NCI-H82 (cell line): ENCODE data around the gene SLC25A18.

Experiments used
- DNase-seq: peaks from one replicate; lab custom pipeline; 2025; lab: John Stamatoyannopoulos, UW

The SLC25A18 gene

DNA sequence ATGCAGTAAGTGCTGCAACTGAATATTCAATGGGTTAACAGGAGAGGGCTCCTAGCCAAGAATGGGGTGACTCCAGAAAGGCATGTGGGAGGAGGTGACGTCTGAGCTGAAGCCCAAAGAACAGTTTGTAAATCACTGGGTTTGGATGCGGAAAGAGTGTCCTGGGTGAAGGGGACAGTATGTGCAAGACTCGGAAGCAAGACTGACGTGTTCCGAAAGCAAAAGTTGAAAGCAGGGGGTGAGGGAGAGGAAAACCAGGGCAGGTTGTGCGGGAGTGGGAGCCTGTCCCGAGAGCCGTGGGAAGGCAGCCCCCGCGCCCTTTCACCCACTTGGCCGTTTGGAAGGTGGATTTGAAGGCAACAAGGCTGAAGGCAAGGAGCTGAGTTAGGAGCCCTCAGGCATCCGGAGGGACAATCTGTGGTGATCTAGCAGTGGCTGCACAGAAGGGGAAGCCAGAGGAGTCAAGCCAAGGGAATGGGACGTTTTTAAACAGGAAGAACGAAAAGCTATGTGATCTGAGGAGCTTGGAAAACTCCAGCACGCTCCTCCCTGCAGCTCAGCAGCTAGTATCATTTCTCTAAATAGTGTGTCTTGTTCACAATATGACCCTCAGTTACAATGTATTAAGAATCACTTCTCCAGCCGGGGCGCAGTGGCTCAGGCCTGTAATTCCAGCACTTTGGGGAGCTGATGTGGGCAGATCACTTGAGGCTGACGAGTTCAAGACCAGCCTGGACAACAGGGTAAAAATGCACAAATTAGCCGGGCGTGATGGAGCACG is 7.7 kb downstream of the SLC25A18 start:
- no peak for DNase-seq

DNA sequence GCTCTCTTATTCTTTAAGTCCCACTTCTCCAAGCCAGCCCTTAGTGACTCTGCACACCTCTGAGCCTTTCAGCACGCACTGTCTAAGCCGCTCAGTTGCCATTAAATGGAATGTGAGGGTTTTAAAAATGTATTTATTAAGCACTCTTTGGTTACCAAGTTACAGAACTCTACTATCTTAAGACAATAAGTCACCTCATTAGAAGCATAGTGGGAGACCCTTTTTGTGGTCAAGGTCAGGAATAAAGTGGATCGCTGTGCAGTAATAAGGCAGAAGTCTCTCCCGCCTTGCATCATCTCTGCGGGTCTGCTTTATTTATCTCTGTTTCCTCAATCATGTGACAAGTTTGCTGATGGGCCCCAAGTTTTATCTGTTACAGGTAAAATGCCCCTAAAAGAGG is 11.9 kb downstream of the SLC25A18 start:
- DNase-seq: no peak

DNA sequence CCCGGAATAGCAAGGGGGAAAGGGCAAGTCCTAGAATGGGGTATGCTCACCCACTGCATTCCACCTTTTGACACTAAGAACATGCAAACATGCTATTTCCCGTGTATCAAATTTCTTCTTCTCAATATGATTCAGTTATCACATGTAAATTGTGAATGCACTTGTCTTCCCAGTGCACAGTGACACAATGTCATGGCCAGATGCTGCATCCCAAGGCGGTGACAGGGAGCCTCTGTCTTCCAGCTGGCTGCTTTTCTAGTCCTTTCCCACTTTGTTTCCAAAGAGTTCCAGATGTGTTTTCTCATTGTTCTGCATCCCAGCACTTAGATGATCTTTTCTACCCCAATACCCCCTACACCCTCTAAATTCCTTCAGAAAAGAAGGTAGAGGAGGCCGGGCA is 12.4 kb downstream of the SLC25A18 start:
- no peak for DNase-seq

DNA sequence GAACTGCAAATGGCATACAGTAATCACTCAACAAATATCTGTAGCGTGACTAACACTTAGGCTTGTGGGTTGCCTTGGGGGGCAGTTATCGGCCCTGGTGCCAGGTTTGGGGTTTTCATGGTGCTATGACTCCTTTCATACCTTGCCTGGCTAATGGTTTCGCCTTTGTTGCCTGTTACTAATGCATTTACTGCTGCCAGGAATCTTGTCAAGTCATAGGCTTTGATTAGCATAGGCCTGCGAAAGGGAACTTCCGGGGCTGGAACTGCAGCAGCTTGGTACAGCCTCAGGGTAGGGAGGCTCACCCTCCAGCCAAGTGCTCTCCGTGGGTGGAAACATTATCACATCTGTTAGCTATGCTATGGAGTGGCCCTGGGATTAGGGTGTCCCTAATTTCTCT is 13.2 kb downstream of the SLC25A18 start:
- DNase-seq: no peak

DNA sequence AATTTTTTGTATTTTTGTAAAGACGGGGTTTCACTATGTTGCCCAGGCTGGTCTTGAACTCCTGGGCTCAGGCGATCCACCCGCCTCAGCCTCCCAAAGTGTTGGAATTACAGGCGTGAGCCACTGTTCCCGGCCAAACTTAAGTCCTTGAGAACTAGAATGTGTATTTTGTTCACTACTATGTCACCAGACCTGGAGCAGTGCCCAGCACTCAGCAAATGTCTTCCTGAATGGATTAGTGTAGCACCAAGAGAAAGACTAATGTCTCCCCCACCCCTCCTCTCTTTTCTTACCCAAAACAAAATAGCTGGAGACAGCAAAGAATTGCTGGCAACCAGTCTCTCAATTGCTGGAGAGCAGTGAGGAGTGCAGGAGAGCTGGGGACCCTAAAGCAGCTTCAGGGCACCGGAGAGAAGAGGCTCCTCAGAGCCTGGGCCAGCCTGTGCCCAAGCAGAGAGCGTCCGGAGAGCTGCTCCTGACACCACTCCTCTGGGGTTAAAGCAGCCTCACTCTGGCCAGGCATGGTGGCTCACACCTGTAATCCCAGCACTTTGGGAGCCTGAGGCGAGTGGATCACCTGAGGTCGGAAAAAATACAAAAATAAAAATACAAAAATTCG is 14.9 kb downstream of the SLC25A18 start:
- peak; percentile 5 for DNase-seq

DNA sequence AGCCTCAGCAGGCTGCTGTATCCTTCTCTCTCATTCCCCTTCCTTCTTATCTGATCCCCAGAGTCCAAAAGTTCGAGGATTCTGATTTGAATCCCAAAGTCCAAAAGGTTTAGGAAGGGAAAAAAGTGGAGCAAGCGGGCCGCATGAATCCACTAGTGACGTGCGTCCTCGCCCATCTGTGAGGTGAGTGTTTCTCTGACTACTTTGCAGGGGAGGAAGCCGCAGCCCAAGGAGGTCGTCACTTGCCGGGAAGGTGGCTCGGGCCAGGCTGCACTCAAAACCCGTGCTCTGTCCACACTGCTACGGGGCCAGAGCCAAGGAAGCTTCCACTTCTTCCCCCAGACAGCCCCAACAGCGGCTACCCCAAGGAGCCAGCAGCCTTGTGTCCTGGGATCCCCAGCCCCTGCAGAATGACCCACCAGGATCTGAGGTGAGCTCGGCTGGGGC is 16.3 kb downstream of the SLC25A18 start:
- no peak for DNase-seq

DNA sequence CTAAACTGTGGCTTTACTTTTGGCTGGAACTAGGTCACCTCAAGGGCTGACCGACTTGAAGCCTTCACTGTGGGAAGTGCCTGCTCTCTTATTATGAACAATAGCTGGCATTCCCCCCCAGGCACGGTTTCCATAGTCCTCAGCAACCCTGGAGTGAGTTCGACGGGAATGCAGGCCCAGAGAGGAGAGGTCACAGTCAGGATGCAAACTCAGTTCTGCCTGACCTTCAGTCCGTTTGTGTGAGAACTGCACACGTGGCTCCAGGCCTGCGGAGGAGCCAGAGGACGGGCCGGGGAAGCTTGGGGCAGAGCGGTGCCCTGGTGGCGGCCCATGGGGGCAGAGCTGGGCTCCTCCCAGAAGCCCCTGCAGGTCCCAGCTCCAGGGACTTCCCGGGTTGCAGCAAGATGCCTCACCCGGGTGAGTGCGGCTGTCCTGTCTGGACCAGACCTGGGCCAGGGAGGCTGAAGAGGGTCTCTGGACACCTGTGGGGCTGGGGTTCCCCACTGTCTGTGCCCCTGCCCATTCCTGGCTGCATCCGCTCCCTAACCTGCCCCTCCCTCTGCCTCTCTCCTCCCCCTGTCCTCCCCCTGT is 17.2 kb downstream of the SLC25A18 start:
- DNase-seq: no peak

DNA sequence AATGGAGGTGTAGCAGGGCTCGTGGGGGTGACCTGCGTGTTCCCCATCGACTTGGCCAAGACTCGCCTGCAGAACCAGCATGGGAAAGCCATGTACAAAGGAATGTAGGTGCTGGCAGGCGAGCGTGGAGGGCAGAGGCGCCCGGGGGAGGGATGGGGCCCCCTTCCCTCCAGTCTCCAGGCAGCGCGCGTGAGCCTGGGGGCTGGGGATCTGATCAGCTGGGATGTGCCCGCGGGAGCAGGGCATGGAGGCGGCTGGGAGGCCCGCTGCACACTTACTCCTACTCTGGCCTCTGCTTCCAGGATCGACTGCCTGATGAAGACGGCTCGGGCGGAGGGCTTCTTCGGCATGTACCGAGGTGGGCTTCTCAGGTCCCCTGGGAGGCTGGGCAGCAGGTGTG is 17.8 kb downstream of the SLC25A18 start:
- no peak for DNase-seq

DNA sequence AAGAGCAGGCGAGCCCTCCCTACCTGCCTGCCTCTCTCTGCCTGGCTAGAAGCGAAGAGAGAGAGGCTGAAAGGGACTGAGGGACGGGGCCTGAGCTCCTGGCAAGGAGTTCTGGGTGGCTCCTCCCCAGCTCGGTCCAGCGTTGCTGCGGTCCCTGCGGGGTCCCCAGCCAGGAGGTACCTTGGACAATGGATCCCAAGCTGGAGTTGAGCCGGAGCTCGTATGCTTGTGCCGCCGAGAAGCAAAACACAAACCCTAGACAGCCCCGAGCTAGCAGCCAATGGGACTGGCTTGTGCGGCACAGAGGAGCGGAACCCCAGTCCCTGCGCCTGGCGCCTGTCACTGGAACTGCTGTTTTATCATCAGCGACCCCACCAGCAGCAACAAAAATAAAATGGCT is 18.3 kb downstream of the SLC25A18 start:
- DNase-seq: no peak

DNA sequence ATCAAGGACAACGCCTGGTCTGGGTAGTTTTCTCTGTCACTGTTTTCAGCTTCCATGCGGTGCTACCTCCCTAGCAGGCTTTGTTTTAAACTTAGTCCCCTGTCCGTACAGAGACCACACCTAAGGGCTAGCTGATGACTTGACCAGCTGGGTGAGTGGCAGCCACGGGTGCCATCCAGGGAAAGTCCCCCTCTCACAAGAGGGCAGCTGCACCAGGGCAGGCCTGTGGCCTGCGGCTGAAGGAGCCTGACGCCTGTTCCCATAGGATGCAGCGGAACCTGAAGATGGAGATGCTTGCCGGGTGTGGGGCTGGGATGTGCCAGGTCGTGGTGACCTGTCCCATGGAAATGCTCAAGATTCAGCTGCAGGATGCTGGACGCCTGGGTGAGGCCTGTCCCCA is 19.9 kb downstream of the SLC25A18 start:
- DNase-seq: no peak

DNA sequence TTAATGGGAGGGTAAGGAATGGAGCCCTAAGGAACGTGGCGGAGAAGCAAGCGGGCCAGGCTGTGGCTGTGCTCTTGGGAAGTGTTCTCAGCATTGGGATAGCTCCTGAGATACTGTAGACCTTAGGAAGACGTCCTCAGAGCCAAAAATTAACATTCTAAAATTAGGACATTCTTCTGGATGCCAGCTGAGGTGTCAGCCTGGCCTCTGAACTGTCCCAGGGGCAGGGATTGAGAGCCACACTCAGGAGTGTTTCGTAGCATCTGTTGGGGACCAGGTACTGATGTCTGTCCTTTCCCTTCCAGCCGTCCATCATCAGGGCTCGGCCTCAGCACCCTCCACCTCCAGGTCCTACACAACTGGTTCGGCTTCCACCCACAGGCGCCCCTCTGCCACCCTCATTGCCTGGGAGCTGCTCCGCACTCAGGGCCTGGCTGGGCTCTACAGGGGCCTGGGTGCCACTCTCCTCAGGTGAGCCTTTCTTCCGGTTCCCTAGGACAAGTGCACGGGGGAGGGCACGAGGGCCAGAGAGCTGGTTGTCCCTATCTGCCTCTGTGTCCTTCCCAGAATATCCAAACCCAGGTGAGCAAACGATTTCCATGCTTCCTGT is 23.6 kb downstream of the SLC25A18 start:
- no peak for DNase-seq

DNA sequence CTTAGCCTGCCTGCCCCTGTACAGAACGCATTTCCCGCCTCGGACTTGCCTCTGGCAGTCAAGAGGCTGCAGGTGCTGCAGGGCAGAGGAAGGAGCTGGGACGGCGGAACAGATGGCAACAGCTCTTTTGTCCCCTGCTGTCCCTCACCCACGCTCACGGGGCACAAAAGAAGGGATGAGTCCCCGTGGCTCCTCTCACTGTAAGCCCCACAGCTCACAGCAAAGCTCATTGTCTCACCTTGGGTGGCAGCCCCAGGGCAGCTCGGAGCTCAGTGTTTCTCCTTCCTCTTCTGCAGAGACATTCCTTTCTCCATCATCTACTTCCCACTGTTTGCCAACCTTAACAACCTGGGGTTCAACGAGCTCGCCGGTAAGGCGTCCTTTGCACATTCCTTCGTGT is 24.3 kb downstream of the SLC25A18 start:
- DNase-seq: peak; percentile 7

DNA sequence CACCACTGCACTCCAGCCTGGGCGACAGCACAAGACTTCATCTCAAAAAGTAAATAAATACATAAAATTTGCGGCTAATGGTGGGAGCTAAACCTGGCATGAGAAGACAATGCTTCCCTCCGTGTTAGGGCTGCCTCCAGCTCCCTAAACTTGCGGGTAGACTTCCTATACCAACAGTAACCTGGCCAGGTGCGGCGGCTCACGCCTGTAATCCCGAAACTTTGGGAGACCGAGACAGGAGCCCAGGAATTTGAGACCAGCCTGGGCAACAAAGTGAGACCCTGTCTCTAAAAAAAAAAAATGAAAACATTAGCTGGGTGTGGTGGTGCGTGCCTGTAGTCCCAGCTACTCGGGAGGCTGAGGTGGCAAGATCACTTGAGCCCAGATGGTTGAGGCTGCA is 25.3 kb downstream of the SLC25A18 start:
- no peak for DNase-seq

DNA sequence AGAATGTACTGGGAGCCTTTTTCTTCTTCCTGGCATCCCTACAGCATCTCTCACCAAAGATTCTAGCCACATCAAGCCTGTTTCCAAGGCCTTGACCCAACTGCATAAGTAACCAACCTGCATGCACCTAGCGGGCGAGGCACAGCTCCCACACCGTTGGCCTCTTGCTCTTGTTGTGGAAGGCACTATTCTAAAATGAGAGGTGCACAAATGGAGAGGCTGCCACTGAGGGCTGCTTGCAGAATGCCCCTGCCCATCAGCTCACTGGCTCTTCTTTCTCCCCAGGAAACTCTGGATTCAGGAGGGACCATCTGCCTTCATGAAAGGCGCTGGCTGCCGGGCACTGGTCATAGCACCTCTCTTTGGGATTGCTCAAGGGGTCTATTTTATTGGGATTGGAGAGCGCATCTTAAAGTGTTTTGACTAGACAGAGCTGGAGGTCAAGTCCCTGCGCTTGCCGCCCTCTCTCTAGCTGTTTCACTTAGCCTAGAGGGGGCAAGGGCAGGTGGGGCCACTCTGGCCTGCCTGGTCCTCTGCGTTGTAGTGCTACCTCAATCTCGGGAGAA is 26.6 kb downstream of the SLC25A18 start:
- DNase-seq: no peak

DNA sequence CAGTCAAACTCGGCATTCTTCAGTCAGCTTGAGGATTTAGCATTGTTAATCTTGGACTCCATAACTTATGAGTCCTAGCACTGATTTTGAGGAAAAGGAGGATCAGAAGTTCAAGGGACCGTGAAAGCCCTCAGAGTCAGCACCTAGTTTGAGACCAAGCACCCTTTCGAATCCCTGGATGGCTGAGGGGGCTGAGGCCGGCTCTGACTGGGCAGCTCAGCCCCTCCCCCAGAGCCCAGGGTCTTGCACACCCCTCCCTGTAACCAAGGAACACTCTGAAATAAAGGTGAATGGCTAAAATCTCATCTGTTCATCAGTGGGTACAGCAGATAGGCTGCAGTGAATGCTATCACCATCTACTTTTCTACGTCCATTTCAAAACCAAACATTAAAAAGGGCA is 27.3 kb downstream of the SLC25A18 start:
- no peak for DNase-seq

DNA sequence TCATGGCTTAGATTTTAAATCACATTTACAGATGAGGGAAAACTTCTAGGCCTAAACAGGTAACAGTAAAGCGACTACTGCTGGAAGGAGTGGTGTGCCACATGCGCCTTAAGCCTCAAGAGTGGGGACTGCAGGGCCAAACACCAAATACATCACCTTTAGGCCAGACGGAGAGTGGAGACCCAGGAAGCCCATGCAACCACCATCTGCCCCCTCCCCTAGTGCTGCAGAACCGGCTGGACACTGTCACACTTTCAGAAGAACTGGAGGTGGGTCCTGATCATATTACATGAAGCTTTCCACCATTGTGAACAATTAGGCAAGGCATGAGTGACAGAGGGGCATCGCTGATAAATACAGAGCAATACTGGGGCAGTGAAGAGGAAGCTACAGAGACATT is 28.9 kb downstream of the SLC25A18 start:
- no peak for DNase-seq

DNA sequence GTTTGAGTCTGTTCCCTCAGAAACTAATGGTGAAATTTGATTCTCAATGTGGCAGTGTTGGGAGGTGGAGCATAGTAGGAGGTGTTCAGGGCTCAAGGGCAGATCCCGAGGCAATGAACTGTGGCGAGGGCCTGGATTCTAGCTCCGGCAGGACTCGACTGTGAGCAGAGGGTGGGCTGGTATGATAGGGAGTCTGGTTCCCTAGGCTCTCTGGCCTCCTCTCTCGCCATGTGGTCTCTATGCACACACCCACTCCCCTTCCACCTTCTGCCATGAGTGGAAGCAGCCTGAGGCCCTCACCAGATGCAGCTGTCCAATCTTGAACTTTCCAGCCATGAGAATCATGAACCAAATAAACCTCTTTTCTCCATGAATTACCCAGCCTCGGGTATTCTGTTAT is 32.9 kb downstream of the SLC25A18 start:
- no peak for DNase-seq

DNA sequence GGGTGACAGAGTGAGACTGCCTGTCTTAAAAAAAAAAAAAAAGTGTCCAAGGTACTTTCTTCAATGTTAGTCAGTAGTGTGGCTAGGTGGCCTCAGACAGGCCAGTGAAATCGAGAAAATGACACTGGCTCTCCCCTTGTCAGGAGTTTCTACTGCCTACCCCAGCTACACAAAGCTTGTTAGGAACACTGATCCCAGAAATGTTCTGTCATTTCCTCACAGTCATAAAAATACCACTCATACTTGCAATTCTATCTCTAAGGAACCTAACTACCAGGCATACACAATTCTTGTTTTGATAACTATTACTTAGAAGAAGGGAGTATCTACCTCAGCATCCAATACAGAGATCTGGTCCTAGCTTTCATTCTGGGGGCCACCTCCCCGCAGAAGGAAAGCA is 33.9 kb downstream of the SLC25A18 start:
- no peak for DNase-seq

DNA sequence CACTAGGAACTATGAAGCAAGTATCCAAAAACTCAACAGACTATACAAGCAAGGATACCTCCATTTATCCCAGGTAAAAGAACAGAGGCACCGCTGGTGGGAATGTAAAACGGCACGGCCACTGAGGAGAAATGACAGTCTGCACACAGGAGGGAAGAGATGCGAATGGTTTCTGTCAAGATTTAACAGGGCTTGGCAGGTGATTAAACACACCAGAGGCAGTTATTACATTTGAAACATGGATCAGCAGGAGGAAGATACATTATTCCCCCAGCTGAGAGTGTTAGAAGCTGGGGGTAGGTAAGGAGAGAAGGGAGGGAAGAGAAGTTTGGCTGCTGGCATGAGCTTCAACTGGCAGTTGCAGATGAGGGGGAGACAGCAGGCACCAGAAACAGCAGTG is 35.0 kb downstream of the SLC25A18 start:
- DNase-seq: no peak

DNA sequence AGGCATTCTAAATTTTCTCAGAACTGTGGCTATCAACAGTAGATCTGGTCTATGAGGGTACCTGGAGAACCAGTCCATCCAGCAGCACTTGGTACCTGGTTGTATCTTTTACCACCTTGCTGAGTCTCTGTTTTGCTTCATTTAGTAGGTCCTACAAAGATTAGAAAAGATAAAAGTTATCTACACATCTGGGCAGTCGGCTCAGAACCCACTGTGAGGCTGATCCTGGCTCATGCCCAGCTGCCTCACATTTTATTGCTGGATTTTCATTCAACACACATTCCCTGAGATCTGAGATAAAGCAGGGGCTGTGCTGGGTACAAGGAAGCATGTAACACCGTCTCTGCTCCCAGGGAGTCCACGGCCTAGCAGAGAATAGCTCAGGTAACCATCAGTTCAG is 37.7 kb downstream of the SLC25A18 start:
- DNase-seq: no peak

DNA sequence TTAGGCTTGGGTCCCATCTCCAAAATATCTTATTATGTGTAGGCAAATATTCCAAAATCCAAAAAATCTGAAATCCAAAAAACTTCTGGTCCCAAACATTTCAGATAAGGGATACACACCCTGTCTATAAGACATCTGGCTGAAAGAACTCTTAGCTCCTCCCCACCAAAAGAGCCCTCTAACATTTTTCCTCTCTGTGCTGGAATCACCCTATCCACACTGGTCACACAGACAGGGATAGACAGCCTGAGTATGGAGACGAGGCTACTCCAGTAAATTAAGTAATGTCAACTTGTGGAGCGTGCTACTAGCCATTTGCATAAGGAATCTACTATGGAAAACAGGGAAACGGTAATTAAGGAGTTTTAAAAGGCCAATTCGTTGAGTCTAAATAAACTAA is 40.4 kb downstream of the SLC25A18 start:
- no peak for DNase-seq

DNA sequence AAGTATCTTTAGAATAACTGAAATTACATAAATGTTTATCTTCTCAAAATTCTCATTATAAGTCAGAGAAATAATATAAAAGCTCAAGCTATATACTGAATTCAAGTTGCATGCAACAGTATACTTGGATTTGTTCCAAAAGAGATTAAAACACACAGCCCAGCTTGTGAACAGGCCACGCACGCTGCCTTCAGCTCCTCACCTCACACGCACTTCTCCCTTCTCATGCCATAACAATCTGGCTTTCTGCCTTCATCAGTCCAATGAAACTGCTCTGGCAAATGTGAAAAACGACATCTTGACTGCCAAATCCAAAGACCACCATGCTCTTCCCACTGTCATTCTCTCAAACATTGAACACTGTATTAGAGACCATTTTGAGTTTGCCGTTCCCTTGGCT is 43.2 kb downstream of the SLC25A18 start:
- peak; percentile 74 for DNase-seq
